ENCODE data around the gene RIMS3.

RIMS3 gene

DNA sequence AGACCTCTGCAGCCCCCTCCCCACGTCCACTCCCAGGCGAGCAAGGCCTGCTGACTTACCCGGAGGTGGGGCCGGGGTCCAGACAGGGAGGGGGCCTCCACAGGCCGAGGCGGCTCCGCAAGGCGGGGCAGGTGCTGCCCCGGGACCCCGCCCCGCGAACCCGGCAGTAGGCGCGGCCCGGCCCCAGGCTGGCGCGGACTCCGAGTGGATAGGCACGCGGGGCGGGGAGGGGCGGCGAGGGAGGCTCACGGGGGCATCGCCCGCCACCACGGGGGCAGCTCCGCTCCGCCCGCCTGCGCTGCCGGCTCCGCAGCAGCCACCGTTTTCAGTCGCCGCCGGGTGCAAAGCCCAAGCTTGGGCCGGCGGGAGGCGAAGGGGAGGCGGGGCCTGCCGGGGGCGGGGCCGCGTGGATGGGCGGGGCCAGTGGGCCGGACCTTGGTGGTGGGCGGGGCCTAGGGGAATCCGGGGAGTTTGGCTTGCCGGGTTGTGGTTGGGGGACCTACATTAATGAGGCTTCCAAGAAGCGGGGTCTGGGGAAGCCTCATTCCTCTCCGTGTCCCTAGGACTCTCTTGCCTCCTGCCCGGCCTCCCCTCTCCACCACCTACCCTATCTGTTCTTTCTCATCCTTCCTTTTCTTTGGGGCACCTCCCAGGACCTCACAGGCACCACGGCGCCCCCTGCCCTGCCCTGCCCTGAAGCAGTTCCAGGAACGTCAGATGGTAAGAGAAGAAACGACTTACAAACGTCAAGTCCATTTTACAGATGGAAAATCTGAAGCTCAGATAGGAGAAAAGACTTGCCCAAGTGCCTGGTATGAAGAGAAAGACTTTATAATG is at the start of gene RIMS3:
Gene RIMS3 (minus strand): TSS at position 348 of the 837 bp plus-strand sequence. CDS start 23,757 bp downstream, outside the sequence.
- TF ChIP-seq, protein P1, sequence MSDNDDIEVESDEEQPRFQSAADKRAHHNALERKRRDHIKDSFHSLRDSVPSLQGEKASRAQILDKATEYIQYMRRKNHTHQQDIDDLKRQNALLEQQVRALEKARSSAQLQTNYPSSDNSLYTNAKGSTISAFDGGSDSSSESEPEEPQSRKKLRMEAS (IDR thresholded peaks at IDR 0.05; ENCODE audit: low read depth, low read length), result peak; percentile 23; the same call in 1 of the 2 replicates
- no peak for TF ChIP-seq POLR2A (IDR thresholded peaks at IDR 0.05; ENCODE audit: extremely low read depth, insufficient read length)
- TF ChIP-seq, protein P2, sequence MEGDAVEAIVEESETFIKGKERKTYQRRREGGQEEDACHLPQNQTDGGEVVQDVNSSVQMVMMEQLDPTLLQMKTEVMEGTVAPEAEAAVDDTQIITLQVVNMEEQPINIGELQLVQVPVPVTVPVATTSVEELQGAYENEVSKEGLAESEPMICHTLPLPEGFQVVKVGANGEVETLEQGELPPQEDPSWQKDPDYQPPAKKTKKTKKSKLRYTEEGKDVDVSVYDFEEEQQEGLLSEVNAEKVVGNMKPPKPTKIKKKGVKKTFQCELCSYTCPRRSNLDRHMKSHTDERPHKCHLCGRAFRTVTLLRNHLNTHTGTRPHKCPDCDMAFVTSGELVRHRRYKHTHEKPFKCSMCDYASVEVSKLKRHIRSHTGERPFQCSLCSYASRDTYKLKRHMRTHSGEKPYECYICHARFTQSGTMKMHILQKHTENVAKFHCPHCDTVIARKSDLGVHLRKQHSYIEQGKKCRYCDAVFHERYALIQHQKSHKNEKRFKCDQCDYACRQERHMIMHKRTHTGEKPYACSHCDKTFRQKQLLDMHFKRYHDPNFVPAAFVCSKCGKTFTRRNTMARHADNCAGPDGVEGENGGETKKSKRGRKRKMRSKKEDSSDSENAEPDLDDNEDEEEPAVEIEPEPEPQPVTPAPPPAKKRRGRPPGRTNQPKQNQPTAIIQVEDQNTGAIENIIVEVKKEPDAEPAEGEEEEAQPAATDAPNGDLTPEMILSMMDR (IDR thresholded peaks at IDR 0.05; ENCODE audit: low read depth, low read length), result peak; percentile 40
- peak; percentile 75 for DNase-seq (ENCODE audit: low read depth)
- peak within 1 kb of the TSS; percentile 53 for H3K4me3 ChIP-seq (ENCODE audit: low read depth, low read length)

DNA sequence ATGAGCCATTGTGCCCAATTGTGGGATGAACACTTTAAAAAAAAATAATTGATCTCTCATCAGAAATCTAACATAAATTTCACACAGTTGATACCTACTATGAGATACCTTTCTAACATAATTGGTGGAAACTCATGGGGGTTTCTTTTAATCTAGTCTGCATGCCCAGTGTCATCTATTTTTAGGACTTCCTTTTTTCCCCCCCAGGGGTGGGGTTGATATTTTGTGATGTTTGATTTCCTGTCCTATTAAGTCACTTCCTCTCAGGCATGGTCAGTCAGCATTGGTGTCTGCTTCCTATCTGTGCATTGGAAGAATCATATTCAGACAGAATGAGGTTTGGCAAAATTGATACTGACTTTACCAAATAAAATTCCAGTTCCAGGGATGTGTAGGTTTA is 47.5 kb upstream of the RIMS3 start:
- TF ChIP-seq POLR2A (IDR thresholded peaks at IDR 0.05; ENCODE audit: extremely low read depth, insufficient read length) (peak; percentile 43), MYC (IDR thresholded peaks at IDR 0.05; ENCODE audit: low read depth, low read length) (peak; percentile 41; the same call in 1 of the 2 replicates)
- TF ChIP-seq, protein P1 (IDR thresholded peaks at IDR 0.05; ENCODE audit: low read depth, low read length), result peak; percentile 45; the same call in 1 of the 2 replicates
- TF ChIP-seq, protein P2 (IDR thresholded peaks at IDR 0.05; ENCODE audit: low read depth, low read length), result no peak
- peak overlapping the region; percentile 50 for H3K4me3 ChIP-seq (ENCODE audit: low read depth, low read length)
- DNase-seq (ENCODE audit: low read depth), result peak; percentile 86

DNA sequence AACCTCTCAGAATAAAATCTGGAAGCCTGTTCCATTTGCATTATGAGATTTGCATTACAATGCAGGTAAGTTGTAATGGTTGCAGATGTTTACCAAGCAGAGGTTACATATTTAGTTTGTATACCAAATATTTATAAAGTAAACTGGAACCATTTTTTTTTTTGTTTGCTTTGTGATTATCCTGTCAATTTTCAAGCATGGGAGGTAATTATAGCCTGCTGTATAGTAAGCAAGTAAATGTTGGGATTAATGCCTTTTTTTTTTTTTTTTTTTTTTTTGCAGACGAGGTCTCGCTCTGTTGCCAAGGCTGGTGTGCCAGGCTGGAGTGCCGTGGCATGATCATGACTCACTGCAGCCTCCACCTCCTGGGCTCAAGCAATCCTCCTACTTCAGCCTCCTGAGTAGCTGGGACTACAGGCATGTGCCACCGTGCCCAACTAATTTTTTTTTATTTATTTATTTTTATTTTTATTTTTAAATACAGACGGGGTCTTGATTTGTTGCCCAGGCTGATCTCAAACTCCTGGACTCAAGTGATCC is 47.0 kb upstream of the RIMS3 start:
- H3K4me3 ChIP-seq (ENCODE audit: low read depth, low read length), result no peak overlapping the region
- no peak for DNase-seq (ENCODE audit: low read depth)
- TF ChIP-seq MYC (IDR thresholded peaks at IDR 0.05; ENCODE audit: low read depth, low read length) (no peak), POLR2A (IDR thresholded peaks at IDR 0.05; ENCODE audit: extremely low read depth, insufficient read length) (no peak)
- TF ChIP-seq, protein P2 (IDR thresholded peaks at IDR 0.05; ENCODE audit: low read depth, low read length), result no peak
- TF ChIP-seq, protein P1 (IDR thresholded peaks at IDR 0.05; ENCODE audit: low read depth, low read length), result no peak

DNA sequence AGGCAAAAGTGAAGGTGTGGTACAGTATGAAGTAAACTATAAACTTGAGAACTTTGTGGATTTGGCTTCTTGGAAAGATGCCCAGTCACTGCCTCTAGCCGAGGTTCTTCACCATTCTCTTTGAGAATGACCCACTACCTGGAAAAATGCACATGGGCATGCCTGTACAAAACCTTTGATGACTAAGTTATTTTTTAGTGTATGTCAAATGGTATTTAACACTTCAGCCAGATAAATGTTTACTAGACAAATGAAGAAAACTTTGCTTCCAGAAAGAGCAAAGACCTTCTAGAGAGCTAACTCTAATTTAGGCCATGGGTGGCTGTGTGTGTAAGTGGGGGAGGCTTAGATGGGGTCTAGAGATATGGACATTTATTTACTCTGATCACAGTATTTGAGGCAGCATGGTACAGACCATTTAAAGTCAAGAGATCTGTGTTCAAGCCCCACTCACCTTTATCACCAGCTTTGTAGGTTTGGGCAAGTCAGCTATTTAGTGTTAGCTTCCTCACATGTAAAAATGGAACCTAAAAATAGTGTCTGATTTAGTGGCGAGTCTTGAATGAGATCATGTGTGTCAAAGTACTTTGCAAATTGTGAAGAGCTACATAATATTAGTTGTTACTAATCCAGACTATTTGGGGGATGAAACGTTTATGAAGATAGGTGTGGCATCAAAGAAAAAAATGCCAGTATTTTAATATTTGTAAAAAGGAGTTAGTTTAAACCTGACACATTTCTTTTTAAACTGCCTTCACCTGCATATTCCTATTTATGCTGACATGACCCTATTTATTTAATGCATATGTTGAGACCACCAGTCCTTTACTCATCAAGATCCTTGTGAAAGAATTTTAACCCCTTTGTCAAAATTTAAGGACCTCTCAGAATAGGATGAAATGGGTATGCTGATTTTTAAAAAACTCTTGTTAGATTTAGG is 46.3 kb upstream of the RIMS3 start:
- TF ChIP-seq POLR2A (IDR thresholded peaks at IDR 0.05; ENCODE audit: extremely low read depth, insufficient read length) (no peak), MYC (IDR thresholded peaks at IDR 0.05; ENCODE audit: low read depth, low read length) (no peak)
- TF ChIP-seq, protein P1 (IDR thresholded peaks at IDR 0.05; ENCODE audit: low read depth, low read length), result no peak
- TF ChIP-seq, protein P2 (IDR thresholded peaks at IDR 0.05; ENCODE audit: low read depth, low read length), result no peak
- no peak overlapping the region for H3K4me3 ChIP-seq (ENCODE audit: low read depth, low read length)
- no peak for DNase-seq (ENCODE audit: low read depth)

DNA sequence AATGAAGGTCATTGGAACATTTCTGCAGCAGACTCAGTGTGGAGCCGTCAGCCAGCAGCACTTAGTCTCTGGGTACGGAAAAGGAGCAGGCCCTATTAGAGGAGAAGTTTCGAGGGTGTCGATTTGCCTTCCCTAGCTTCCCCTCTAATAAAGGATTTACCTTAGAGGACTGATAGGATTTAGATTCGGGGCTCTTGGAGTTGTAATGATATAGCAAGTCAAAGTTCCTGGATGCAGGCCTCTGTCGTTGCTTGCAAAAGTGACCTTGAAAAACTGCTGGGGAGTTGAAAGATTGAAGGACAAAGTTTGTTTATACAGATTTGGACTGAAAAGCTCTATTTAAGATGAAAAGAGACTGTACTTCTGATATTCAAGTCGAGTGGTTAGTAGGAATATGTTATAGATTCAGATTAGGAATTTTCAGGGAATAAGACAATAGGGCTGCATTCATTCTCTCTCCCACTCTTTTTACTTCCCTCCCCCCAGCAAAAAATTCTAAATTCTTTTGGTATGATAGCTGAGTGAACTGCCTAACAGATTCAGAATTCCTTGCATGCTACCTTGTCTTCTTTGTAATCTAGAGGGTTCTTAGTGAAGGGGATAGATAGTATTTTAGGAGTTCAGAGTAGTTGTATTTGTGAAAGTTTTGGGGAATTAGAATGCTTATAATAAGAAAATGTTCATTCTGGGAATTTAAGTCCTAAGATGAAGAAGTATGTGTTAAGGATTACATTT is 45.3 kb upstream of the RIMS3 start:
- no peak for DNase-seq (ENCODE audit: low read depth)
- H3K4me3 ChIP-seq (ENCODE audit: low read depth, low read length), result no peak overlapping the region

More for the DNA sequence above, 45.3 kb upstream of the RIMS3 start:
- TF ChIP-seq, protein P1 (IDR thresholded peaks at IDR 0.05; ENCODE audit: low read depth, low read length), result no peak
- TF ChIP-seq MYC (IDR thresholded peaks at IDR 0.05; ENCODE audit: low read depth, low read length) (no peak), POLR2A (IDR thresholded peaks at IDR 0.05; ENCODE audit: extremely low read depth, insufficient read length) (no peak)
- TF ChIP-seq, protein P2 (IDR thresholded peaks at IDR 0.05; ENCODE audit: low read depth, low read length), result no peak

Data from NB4 (cell line).